ENCODE results near the gene HMCN2.

HMCN2 gene

DNA sequence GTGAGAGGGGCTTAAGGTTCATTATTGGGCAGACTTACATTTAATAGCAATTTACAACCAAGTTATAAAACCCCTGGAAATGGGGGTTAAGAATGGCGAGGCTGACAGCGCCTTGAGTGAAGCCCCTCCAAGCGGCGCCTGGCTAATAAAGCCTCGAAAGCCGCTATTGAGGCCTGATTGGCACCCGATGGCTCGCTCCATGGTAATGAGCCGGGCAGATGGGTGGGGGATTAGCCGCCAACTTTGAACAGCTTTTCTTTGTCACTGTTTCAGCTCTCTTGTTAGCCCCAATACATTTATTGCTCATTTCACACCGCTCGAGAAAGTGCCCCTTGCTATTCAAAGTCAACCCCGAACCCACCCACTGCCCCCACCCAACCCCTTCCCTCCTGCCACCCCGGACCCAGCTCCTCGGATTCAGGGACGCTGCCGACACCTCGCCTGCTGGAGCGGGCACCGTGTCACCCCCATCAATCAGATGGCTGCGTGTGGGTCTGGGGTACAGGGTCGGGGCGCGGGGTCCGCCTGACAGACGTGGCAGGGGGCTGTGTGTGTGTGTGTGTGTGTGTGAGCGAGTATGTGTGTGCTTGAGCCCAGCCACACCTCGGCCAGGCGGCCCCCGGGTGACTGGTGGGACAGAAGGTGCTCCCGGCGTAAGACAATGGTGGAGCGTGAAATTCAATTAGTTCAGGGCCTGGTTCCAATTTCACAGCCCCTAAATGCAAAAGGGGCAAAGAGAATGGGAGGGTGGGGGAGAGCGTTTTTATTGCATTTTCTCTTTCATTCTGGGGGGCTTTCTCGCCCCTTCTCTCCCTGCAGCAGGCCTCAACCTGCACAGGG is 213.4 kb downstream of the HMCN2 start:
- no peak for DNase-seq

- DNase-seq = no peak
Measured at GRCh38 chr9:130479587-130479986, 214.0 kb downstream of the HMCN2 start.

DNA sequence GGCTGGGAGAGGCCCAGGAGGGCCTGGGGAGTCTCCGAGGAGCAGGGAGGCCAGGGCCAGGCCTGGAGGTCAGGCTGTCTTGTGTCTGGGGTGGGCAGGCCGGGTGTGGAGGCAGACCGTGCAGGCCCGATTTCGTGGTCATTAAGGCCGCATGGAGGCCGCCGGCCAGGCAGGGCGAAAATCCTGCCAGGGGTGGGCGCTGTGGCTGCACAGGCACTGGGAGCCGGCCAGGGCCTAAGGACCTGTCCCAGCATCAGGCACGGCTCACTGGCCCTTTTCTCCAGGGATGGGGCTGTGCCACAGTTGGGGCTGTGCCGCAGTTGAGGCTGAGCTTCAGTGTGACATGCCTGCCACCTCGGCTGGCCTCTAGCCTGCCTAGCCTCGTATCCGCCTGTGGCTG is 215.1 kb downstream of the HMCN2 start:
- DNase-seq = no peak

- no peak for DNase-seq
Measured at GRCh38 chr9:130482463-130482862, 216.9 kb downstream of the HMCN2 start.

GRCh38 chr9:130483371-130483971 is 217.9 kb downstream of the HMCN2 start:
- DNase-seq = no peak

Data from suppressor macrophage treated with lipopolysaccharide for 4 hours (primary cell).